Right lobe of liver (tissue), 6 donors: ENCODE results near the gene CTDSP2. TPM values are rescaled to one million over a fixed set of nuclear protein-coding genes. Genes with fewer than 3 reads are reported as not detected.

ENCODE experiments used
- ATAC-seq, 4 donors: fragments of 200-7000 bp; cut with Tn5 transposase; one replicate each; pipeline ENCODE4 v1.9.1; 2020; ENCODE audit warnings: mild to moderate bottlenecking in 4 of 4, moderate library complexity in 4 of 4
- DNase-seq, 3 donors: peaks; one replicate each; pipeline ENCODE4 v3.0.0-alpha.2; 2020
- H3K27ac ChIP-seq, 3 donors: fragments of 200-600 bp; one replicate each; pipeline ENCODE4 v1.8.0; 2022
- H3K27me3 ChIP-seq, 2 donors: fragments of 200-600 bp; one replicate each; pipeline ENCODE4 v1.8.0; 2022
- H3K36me3 ChIP-seq, 4 donors: fragments of 200-600 bp; sonication (generic) in 1 of 4; one replicate each; pipeline versions ENCODE4 v1.5.1 to v1.8.0; 2017 to 2022; ENCODE audit warnings: control low read depth in 1 of 4
- H3K4me1 ChIP-seq, 4 donors: fragments of 200-600 bp; sonication (generic) in 1 of 4; one replicate each; pipeline versions ENCODE4 v1.5.1 to v1.8.0; 2017 to 2022; ENCODE audit warnings: control low read depth in 1 of 4
- H3K4me3 ChIP-seq, 3 donors: fragments of 200-600 bp; one replicate each; pipeline ENCODE4 v1.8.0; 2022
- H3K9me3 ChIP-seq, 4 donors: fragments of 200-600 bp; sonication (generic) in 1 of 4; one replicate each; pipeline versions ENCODE4 v1.5.1 to v1.8.0; 2017 to 2022; ENCODE audit warnings: control low read depth in 1 of 4
- POLR2A ChIP-seq: fragments of 450-650 bp; IDR thresholded peaks from one replicate; pipeline ENCODE4 v1.6.1; 2017; ENCODE audit warnings: antibody characterized with exemption, mild to moderate bottlenecking
- WGBS: methylation state at CpG from one replicate; pipeline ENCODE4 v1.1.6; 2018; ENCODE audit warnings: low coverage, low lambda C conversion rate; ENCODE audit not compliant: insufficient coverage; ENCODE audit errors: missing lambda C conversion rate; 5-methylcytosine and 5-hydroxymethylcytosine counted together
- intact Hi-C, 2 donors: fragments of 100-400 bp; cut with DNase I; formaldehyde crosslinking; loops; one replicate each; pipeline versions ENCODE4 v1.11.2 to v1.14.1; 2022
- microRNA counts: library from miRNA; unstranded; fragments of <30 nt; microRNA quantifications from one replicate; lab custom pipeline; 2016
- microRNA-seq, 2 donors: library from miRNA; unstranded; fragments of <30 nt; microRNA quantifications; one replicate each; pipeline ENCODE4, GENCODE V29; 2019 to 2020
- small RNA-seq, 2 experiments: library from RNA; depleted of rRNA; stranded (forward); fragments of <200 nt; gene quantifications; one replicate each; pipeline ENCODE3, GENCODE V24; 2016
- total RNA-seq, 6 experiments: library from RNA; depleted of rRNA in 2 of 6; stranded (reverse); fragments of >200 nt in 2 of 6; fragmentation: NEBNext Ultra II Directional in 3 of 6; extraction: Animal tissue kit (Norgen Biotek cat#: 25700) in 3 of 6; gene quantifications; one replicate each; pipeline versions ENCODE4 v1.1.0 to v1.2.4, GENCODE V29; 2016 to 2023
- TF ChIP-seq, protein P1 (sequence below), 4 donors: fragments of 200-600 bp in 3 of 4; fragments of 450-650 bp in 1 of 4; IDR thresholded peaks; one replicate each; pipeline versions ENCODE4 v1.5.1 to v1.8.0; 2016 to 2022; ENCODE audit warnings: antibody characterized with exemption in 4 of 4, mild to moderate bottlenecking in 2 of 4
- donor health status: DM: no; HTN: yes; CAD: no.
- donor health status: DM: no; HTN: no; CAD: no.
- donor health status: DM: no; HTN: no; CAD: no.
- donor health status: DM: no; HTN: yes; CAD: no.
- donor health status: DM: no; HTN: yes; CAD: no.

Gene CTDSP2
- total RNA-seq, 6 experiments from 2014 or later, result 39.3 to 84.2 (median 64.7) TPM

DNA sequence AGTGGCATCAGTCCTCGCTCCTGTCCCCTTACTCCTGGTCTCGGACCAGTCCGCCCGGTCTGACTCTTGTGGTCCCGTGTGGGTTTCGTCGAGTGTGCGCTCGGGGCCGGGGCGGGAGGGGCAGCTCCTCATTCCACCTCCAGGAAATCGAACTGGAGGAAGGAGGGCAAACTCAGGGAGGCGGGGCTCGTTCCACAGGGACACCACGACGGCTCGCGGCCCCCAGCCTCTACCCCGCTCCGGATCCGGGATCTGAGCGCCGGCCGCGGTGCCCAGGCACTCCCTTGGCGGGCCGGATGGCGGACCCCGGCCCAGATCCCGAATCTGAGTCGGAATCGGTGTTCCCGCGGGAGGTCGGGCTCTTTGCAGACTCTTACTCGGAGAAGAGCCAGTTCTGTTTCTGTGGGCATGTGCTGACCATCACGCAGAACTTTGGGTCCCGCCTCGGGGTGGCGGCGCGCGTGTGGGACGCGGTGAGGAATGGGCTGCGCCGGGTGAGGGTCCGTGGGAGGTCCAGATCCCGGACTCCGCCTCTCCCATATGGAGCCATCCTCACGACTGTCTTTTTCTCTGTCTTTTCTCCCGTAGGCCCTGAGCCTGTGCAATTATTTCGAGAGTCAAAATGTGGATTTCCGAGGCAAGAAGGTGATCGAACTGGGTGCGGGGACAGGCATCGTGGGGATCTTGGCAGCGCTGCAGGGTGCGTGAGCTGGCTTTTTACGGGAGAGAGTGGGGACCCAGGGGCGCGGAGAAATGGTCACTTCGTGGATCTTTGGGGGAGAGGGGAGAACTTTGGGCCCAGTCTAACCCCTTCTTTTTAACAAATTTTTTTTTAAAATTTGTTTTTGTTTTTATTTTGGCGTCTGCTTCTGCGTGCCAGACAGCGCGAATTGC is 73.9 kb downstream of the CTDSP2 start, which contains the start of gene EEF1AKMT3:
TSS of gene EEF1AKMT3 (plus strand) at position 186 of the 894 bp plus-strand sequence. CDS start at position 297, 111 bp downstream.
- H3K9me3 ChIP-seq, result no peaks in the 10 kb centered on the region
- TF ChIP-seq, protein P1, sequence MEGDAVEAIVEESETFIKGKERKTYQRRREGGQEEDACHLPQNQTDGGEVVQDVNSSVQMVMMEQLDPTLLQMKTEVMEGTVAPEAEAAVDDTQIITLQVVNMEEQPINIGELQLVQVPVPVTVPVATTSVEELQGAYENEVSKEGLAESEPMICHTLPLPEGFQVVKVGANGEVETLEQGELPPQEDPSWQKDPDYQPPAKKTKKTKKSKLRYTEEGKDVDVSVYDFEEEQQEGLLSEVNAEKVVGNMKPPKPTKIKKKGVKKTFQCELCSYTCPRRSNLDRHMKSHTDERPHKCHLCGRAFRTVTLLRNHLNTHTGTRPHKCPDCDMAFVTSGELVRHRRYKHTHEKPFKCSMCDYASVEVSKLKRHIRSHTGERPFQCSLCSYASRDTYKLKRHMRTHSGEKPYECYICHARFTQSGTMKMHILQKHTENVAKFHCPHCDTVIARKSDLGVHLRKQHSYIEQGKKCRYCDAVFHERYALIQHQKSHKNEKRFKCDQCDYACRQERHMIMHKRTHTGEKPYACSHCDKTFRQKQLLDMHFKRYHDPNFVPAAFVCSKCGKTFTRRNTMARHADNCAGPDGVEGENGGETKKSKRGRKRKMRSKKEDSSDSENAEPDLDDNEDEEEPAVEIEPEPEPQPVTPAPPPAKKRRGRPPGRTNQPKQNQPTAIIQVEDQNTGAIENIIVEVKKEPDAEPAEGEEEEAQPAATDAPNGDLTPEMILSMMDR (IDR thresholded peaks at IDR 0.05), result no peak
- TF ChIP-seq POLR2A, result no peak
- peaks cover 2 to 11% (median 7%) of the 10 kb centered on the region in 4 donors for H3K4me1 ChIP-seq
- H3K27me3 ChIP-seq, result no peaks in the 10 kb centered on the region
- no peaks in the 10 kb centered on the region for H3K36me3 ChIP-seq
- intact Hi-C loops, result no loop called here
- H3K27ac ChIP-seq, result peak within 1 kb of the TSS; percentile 75 to 96 (median 75)
- 9% methylated on average over 21 of the region's 67 CpGs for WGBS
- ATAC-seq, result peak; percentile 73 to 78 (median 76)
- peak within 1 kb of the TSS; percentile 72 to 88 (median 79) for H3K4me3 ChIP-seq
- DNase-seq, result peak; percentile 74 to 77 (median 77)

- H3K4me3 ChIP-seq, result peak within 1 kb of the TSS; percentile 72 to 88 (median 79)
- peak; percentile 92 to 96 (median 94) for ATAC-seq
- intact Hi-C loops, result no loop called here
- H3K27me3 ChIP-seq, result no peaks in the 10 kb centered on the region
- H3K27ac ChIP-seq, result peak within 1 kb of the TSS; percentile 75 to 96 (median 75)
- H3K36me3 ChIP-seq, result no peaks in the 10 kb centered on the region
- peak; percentile 78 for TF ChIP-seq POLR2A
- TF ChIP-seq, protein P1 (IDR thresholded peaks at IDR 0.05), result no peak
- peak; percentile 93 to 95 (median 95) for DNase-seq
- H3K4me1 ChIP-seq, result peaks cover 2 to 11% (median 7%) of the 10 kb centered on the region in 4 donors
- H3K9me3 ChIP-seq, result no peaks in the 10 kb centered on the region
- WGBS, result 0% methylated on average over 22 of the region's 28 CpGs
Observed at GRCh38 chr12:57771873-57772428, 74.6 kb downstream of the CTDSP2 start, which contains the start of gene METTL1. TSS of gene METTL1 (minus strand) at chr12:57772105. CDS start at chr12:57772083, 22 bp downstream.

- under 1% methylated on average over 15 of the region's 16 CpGs for WGBS
- peak; percentile 86 to 89 (median 89) for DNase-seq
Observed at GRCh38 chr12:57771236-57771872, 75.2 kb downstream of the CTDSP2 start.

DNA sequence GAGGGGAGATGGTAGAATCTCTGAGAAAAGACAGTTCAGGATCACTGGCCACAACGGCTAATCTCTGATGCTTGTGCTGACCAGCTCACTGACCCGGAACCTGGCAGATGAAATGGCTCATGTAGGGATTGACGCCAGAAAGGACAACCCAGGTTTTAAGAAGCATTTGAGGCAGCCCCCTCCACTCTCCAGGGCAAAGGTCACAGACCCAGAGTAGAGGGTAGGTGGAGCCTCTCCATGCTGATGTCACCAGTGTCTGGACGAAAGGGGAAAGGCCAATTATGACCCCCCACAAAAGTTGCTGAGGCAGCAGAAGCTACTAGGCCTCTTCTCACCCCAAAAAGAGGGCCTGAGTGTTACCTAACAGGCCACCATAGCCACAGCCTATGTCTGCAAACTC is 75.8 kb downstream of the CTDSP2 start:
- no peak overlapping the region for H3K4me3 ChIP-seq
- H3K27ac ChIP-seq, result no peak overlapping the region
- H3K4me1 ChIP-seq, result peaks cover 2 to 15% (median 8%) of the 10 kb centered on the region in 4 donors
- no peaks in the 10 kb centered on the region for H3K27me3 ChIP-seq
- DNase-seq (no peak), ATAC-seq (no peak)
- TF ChIP-seq, protein P1 (IDR thresholded peaks at IDR 0.05), result no peak
- TF ChIP-seq POLR2A, result no peak
- no peaks in the 10 kb centered on the region for H3K9me3 ChIP-seq
- intact Hi-C loops, result no loop called here
- WGBS, result 82% methylated on average over 3 of the region's 4 CpGs
- no peaks in the 10 kb centered on the region for H3K36me3 ChIP-seq

More at GRCh38 chr12:57771236-57771872, 75.2 kb downstream of the CTDSP2 start:
- no peaks in the 10 kb centered on the region for H3K36me3 ChIP-seq
- intact Hi-C loops, result no loop called here
- ATAC-seq, result peak; percentile 78 to 82 (median 79)
- H3K9me3 ChIP-seq, result no peaks in the 10 kb centered on the region
- H3K4me1 ChIP-seq, result peaks cover 2 to 11% (median 7%) of the 10 kb centered on the region in 4 donors
- H3K4me3 ChIP-seq, result peak overlapping the region; percentile 72 to 88 (median 79)
- TF ChIP-seq POLR2A, result no peak
- H3K27me3 ChIP-seq, result no peaks in the 10 kb centered on the region
- H3K27ac ChIP-seq, result peak overlapping the region; percentile 75 to 96 (median 75)

MicroRNAs within 50 kb of the gene (microRNA counts, 767-probe panel; counts per million panel counts)
- microRNA hsa-miR-26a-5p (lab: Ali Mortazavi, UCI), result 9,721 counts per million, percentile 52 among the panel's probes with 10 or more counts

Small RNA genes within 50 kb of the gene (microRNA-seq; reads per million reads assigned to microRNA genes)
- 130 to 318 reads per million in 2 donors for gene MIR26A2

Small RNA genes within 50 kb of the gene (small RNA-seq; reads per million reads assigned to genes)
- 2.0 to 4.0 reads per million in 2 experiments for gene MIR26A2
- 0 reads per million in 2 experiments for gene RNU6-1083P

Other genes starting within 250 kb of the CTDSP2 start
- gene DTX3, start 241.9 kb downstream of the CTDSP2 start, total RNA-seq, result 1 to 10 TPM in 5 of 6 experiments, under 1 TPM in 1; 0.86 to 2.7 (median 1.9) TPM
- 1 to 10 TPM in 5 of 6 experiments, under 1 TPM in 1; 0.92 to 2.0 (median 1.3) TPM for gene ARHGEF25, start 235.3 kb downstream of the CTDSP2 start, total RNA-seq
- 1 to 10 TPM in 3 of 6 experiments, under 1 TPM in 3; 0.44 to 3.6 (median 0.78) TPM for gene B4GALNT1, start 213.5 kb downstream of the CTDSP2 start, total RNA-seq
- gene OS9, start 152.6 kb downstream of the CTDSP2 start, total RNA-seq, result 100 to 1,000 TPM; 179 to 245 (median 210) TPM
- gene AGAP2, start 108.0 kb downstream of the CTDSP2 start, total RNA-seq, result under 1 TPM; 0.26 to 0.87 (median 0.57) TPM
- gene TSPAN31, start 101.7 kb downstream of the CTDSP2 start, total RNA-seq, result 10 to 100 TPM; 15.1 to 34.4 (median 20.6) TPM
- 10 to 100 TPM; 23.3 to 47.3 (median 31.8) TPM for gene CDK4, start 94.4 kb downstream of the CTDSP2 start, total RNA-seq
- 1 to 10 TPM; 2.1 to 3.9 (median 3.3) TPM for gene MARCHF9, start 91.6 kb downstream of the CTDSP2 start, total RNA-seq
- gene CYP27B1, start 79.7 kb downstream of the CTDSP2 start, total RNA-seq, result 1 to 10 TPM in 3 of 6 experiments, under 1 TPM in 3; 0.25 to 1.4 (median 0.81) TPM
- gene METTL1, start 74.6 kb downstream of the CTDSP2 start, total RNA-seq, result 10 to 100 TPM in 5 of 6 experiments, 1 to 10 TPM in 1; 9.7 to 13.6 (median 10.3) TPM
- gene EEF1AKMT3, start 74.1 kb downstream of the CTDSP2 start, total RNA-seq, result 1 to 10 TPM; 3.2 to 5.5 (median 3.7) TPM
- 10 to 100 TPM; 25.6 to 40.2 (median 30.9) TPM for gene TSFM, start 63.9 kb downstream of the CTDSP2 start, total RNA-seq
- 1 to 10 TPM; 1.5 to 6.3 (median 5.0) TPM for gene AVIL, start 28.0 kb downstream of the CTDSP2 start, total RNA-seq
- 1 to 10 TPM; 2.2 to 7.9 (median 3.5) TPM for gene ATP23, start 94.8 kb upstream of the CTDSP2 start, total RNA-seq